ENCODE measurements around the gene DTX3.

- no peak for TF ChIP-seq POLR2A (IDR thresholded peaks at IDR 0.05; ENCODE audit: low read length)
- no peak for TF ChIP-seq GATA1 (IDR thresholded peaks at IDR 0.05; ENCODE audit: low read depth, low read length)
These were observed 14.4 kb downstream of the DTX3 start for GRCh38 chr12:57618966-57619433.
